Panc1 (cell line): ENCODE data around the gene ZIC2. TPM values are rescaled to one million over a fixed set of nuclear protein-coding genes. Genes with fewer than 3 reads are reported as not detected.

Experiments
- ATAC-seq: fragments of 200-7000 bp; cut with Tn5 transposase; 2 replicates; pipeline ENCODE4 v1.9.1; 2020; ENCODE audit warnings: mild to moderate bottlenecking, moderate library complexity
- BruUV-seq: library from RNA; stranded (reverse); fragments of 400-500 nt; replicated peaks from 2 replicates; lab custom pipeline; 2021; lab: Mats Ljungman, UMichigan
- CTCF ChIA-PET: fragments of 300-600 bp; sonication (Branson Sonifier 250); formaldehyde crosslinking; loops from one replicate; lab custom pipeline; 2022; ENCODE audit warnings: antibody characterized with exemption; lab: Charles Lee
- POLR2A ChIA-PET: fragments of 300-600 bp; sonication (Branson Sonifier 250); formaldehyde crosslinking; loops from one replicate; lab custom pipeline; 2022; ENCODE audit warnings: antibody characterized with exemption; lab: Charles Lee
- DNase-seq: peaks from one replicate; pipeline ENCODE4 v3.0.0-alpha.2; 2010; ENCODE audit warnings: low read depth, low spot score
- H3K27ac ChIP-seq: 2 replicates; pipeline ENCODE4 v1.5.1; 2011; ENCODE audit warnings: mild to moderate bottlenecking, low read length, inconsistent platforms
- H3K27me3 ChIP-seq: fragments of 200-500 bp; sonication (Bioruptor generic); 2 replicates; pipeline ENCODE4 v1.6.0; 2014; ENCODE audit warnings: low read length, inconsistent platforms; ENCODE audit not compliant: control insufficient read depth, insufficient read depth
- H3K36me3 ChIP-seq: fragments of 200-500 bp; sonication (Bioruptor generic); 2 replicates; pipeline ENCODE4 v1.5.1; 2014; ENCODE audit warnings: inconsistent platforms, mild to moderate bottlenecking, low read length, moderate library complexity; ENCODE audit not compliant: control insufficient read depth, insufficient read depth
- H3K4me1 ChIP-seq: 2 replicates; pipeline ENCODE4 v1.5.1; 2011; ENCODE audit warnings: inconsistent platforms, mild to moderate bottlenecking, low read length, moderate library complexity; ENCODE audit not compliant: control insufficient read depth, insufficient read depth
- H3K4me3 ChIP-seq, 2 experiments: 2 replicates each; pipeline ENCODE4 v1.5.1; 2011 to 2012; ENCODE audit warnings: low read depth in 2 of 2, low read length in 2 of 2, mild to moderate bottlenecking in 2 of 2, inconsistent platforms in 1 of 2, moderate library complexity in 1 of 2
- H3K9me3 ChIP-seq: fragments of 200-500 bp; sonication (Bioruptor generic); 2 replicates; pipeline ENCODE4 v1.5.1; 2014; ENCODE audit warnings: low read depth, mild to moderate bottlenecking, inconsistent platforms, low read length, moderate library complexity; ENCODE audit not compliant: control insufficient read depth, insufficient read depth
- CTCF ChIP-seq: fragments of 450-650 bp; IDR thresholded peaks from 2 replicates; pipeline ENCODE4 v1.5.1; 2017; ENCODE audit warnings: mild to moderate bottlenecking
- POLR2AphosphoS5 ChIP-seq: IDR thresholded peaks from 2 replicates; pipeline ENCODE4 v1.6.1; 2012; ENCODE audit warnings: mild to moderate bottlenecking, low read depth, low read length, moderate library complexity
- SIN3A ChIP-seq: IDR thresholded peaks from 2 replicates; pipeline ENCODE4 v1.6.1; 2012; ENCODE audit warnings: low read depth, mild to moderate bottlenecking, low read length, moderate library complexity, borderline replicate concordance; ENCODE audit not compliant: insufficient read depth
- TCF7L2 ChIP-seq: IDR thresholded peaks from 2 replicates; pipeline ENCODE4 v1.6.1; 2011; ENCODE audit warnings: mild to moderate bottlenecking, low read depth, low read length, inconsistent platforms
- in situ Hi-C: cut with HindIII; loops from 2 replicates; pipeline ENCODE4 v1.10.0; 2016; ENCODE audit warnings: low sequenced_read_pairs, low pct_unique_long_range_greater_than_20kb
- intact Hi-C: fragments of 100-400 bp; cut with micrococcal nuclease; formaldehyde crosslinking; loops from one replicate; pipeline ENCODE4 v1.10.0; 2022; ENCODE audit not compliant: unreplicated experiment
- total RNA-seq: library from RNA; stranded (reverse); gene quantifications from one replicate; pipeline ENCODE4 v1.2.1, GENCODE V29; 2021; ENCODE audit not compliant: unreplicated experiment
- TF ChIP-seq, protein P1 (sequence below), 2 experiments: IDR thresholded peaks; 2 replicates each; pipeline ENCODE4 v1.6.1; 2011 to 2012; ENCODE audit warnings: low read depth in 2 of 2, control low read depth in 1 of 2, low read length in 1 of 2, mild to moderate bottlenecking in 1 of 2, moderate library complexity in 1 of 2; ENCODE audit not compliant: insufficient read depth in 1 of 2

ZIC2 gene
- total RNA-seq, 1 experiment from 2014 or later: 54.5 TPM

DNA sequence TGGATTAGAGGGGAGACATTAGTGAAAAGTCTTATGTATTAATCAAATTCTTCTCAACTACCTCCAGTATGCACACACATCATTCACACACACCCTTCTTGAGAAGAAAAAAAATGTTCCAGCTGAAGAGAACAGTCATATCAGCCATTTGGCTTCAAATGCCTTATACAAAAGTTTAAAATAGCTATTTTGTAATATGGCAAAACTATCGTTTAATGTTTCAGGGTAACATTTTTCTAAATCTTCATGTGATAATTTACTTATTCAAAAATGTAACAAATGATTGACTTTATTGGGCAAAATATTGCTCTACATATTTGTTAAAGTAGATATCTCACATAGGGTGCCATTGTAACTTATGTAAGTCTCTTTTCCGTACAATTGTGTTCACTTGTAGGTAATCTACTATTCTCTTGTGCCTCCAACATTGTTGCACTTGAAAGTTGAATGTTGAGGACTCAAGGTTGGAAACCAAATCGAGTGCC lies 13.6 kb downstream of the ZIC2 start:
- H3K4me3 ChIP-seq: no peak overlapping the region
- ATAC-seq: no peak

DNA sequence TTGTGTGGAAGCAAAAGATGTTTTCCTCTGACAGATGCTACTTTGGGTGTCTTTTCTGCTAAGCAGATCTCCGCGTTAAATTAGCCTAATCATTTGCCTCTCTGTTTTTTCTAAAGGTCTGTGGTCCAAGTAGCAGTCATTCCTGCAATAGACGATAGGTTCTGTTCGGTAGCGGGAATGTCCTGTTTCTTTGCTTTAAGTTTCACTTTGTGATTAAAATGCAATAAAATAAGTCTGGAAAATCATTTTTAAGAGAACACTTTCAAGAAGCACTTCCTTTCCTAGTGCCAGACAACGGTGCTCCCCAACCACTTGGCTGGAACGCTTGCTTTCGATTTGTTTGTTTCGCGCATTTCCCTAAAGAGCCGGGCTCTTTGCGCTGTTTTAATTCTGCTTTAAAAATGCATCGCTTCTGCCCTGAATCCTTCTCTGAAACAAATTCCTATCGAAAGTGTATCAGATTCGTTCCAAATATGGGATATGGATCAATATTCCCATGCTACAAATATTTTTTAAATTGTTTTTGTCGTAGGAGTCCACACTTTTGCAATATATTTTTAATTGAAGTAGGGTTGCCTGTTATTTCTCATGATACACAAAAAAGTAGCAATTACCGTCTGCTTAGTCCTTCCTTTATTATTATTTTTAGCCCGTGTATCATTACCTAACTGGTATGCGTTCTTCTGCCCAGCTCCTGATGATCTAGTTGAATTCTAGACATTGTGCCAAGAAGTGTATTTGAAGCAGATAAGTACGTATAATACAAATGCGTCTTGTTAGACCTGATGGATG lies 14.2 kb downstream of the ZIC2 start:
- CTCF ChIA-PET: no interaction called here
- POLR2A ChIA-PET: no interaction called here
- Histone ChIP-seq H3K27ac (no peak overlapping the region), H3K9me3 (no peaks in the 10 kb centered on the region), H3K4me1 (peaks cover 18% of the 10 kb centered on the region), H3K27me3 (no peaks in the 10 kb centered on the region), H3K36me3 (no peaks in the 10 kb centered on the region), H3K4me3 (no peak overlapping the region)
- no TSS peak for BruUV-seq
- in situ Hi-C loops: no loop called here
- DNase-seq (no peak), ATAC-seq (no peak)
- TF ChIP-seq POLR2AphosphoS5 (no peak), SIN3A (no peak), CTCF (no peak), TCF7L2 (no peak)
- TF ChIP-seq, protein P1, sequence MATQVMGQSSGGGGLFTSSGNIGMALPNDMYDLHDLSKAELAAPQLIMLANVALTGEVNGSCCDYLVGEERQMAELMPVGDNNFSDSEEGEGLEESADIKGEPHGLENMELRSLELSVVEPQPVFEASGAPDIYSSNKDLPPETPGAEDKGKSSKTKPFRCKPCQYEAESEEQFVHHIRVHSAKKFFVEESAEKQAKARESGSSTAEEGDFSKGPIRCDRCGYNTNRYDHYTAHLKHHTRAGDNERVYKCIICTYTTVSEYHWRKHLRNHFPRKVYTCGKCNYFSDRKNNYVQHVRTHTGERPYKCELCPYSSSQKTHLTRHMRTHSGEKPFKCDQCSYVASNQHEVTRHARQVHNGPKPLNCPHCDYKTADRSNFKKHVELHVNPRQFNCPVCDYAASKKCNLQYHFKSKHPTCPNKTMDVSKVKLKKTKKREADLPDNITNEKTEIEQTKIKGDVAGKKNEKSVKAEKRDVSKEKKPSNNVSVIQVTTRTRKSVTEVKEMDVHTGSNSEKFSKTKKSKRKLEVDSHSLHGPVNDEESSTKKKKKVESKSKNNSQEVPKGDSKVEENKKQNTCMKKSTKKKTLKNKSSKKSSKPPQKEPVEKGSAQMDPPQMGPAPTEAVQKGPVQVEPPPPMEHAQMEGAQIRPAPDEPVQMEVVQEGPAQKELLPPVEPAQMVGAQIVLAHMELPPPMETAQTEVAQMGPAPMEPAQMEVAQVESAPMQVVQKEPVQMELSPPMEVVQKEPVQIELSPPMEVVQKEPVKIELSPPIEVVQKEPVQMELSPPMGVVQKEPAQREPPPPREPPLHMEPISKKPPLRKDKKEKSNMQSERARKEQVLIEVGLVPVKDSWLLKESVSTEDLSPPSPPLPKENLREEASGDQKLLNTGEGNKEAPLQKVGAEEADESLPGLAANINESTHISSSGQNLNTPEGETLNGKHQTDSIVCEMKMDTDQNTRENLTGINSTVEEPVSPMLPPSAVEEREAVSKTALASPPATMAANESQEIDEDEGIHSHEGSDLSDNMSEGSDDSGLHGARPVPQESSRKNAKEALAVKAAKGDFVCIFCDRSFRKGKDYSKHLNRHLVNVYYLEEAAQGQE (IDR thresholded peaks at IDR 0.05; ENCODE audit: insufficient read depth in 1 of 2, low read depth in 2 of 2, low read length in 1 of 2): no peak
- intact Hi-C loops: no loop called here

More for the DNA sequence above, 13.6 kb downstream of the ZIC2 start:
- no TSS peak for BruUV-seq
- TF ChIP-seq CTCF (no peak), SIN3A (no peak)
- H3K9me3 ChIP-seq: no peaks in the 10 kb centered on the region
- ChIA-PET POLR2A (no interaction called here), CTCF (no interaction called here)
- peaks cover 18% of the 10 kb centered on the region for H3K4me1 ChIP-seq
- no peaks in the 10 kb centered on the region for H3K36me3 ChIP-seq
- H3K27me3 ChIP-seq: no peaks in the 10 kb centered on the region
- DNase-seq: no peak
- no peak overlapping the region for H3K27ac ChIP-seq
- intact Hi-C loops (no loop called here), in situ Hi-C loops (no loop called here)
